SK-N-SH (cell line): ENCODE results near the gene MEF2D. TPM values are rescaled to one million over a fixed set of nuclear protein-coding genes. Genes with fewer than 3 reads are reported as not detected.

Experiments
- CTCF ChIA-PET: fragments of 300-600, 350-600 bp; formaldehyde crosslinking; extraction: SDS; loops from one replicate; lab custom pipeline; 2021; lab: Yijun Ruan, JAX
- POLR2A ChIA-PET: fragments of 350-600 bp; sonication (Branson Sonifier 250); formaldehyde crosslinking; extraction: SDS; loops from one replicate; lab custom pipeline; 2020; ENCODE audit warnings: antibody characterized with exemption, inconsistent platforms; lab: Yijun Ruan, JAX
- DNase-seq: peaks from one replicate; pipeline ENCODE4 v3.0.0; 2012
- H2AFZ ChIP-seq: fragments of 200-600 bp; sonication (generic); 2 replicates; pipeline ENCODE4 v1.8.1; 2016; ENCODE audit warnings: antibody characterized with exemption, mild to moderate bottlenecking, low read depth
- H3F3A ChIP-seq: fragments of 200-600 bp; sonication (generic); replicated peaks from 2 replicates; pipeline ENCODE3; 2016; ENCODE audit warnings: antibody characterized with exemption, mild to moderate bottlenecking; ENCODE audit not compliant: insufficient read depth
- H3K27ac ChIP-seq, 2 experiments: fragments of 200-500 bp in 1 of 2; fragments of 200-600 bp in 1 of 2; sonication (Bioruptor generic) in 1 of 2; sonication (generic), shearing (Covaris generic) in 1 of 2; 2 replicates each; pipeline versions ENCODE4 v1.5.1 to v1.6.1; 2014 to 2016; ENCODE audit warnings: low read depth in 2 of 2, inconsistent platforms in 1 of 2, low read length in 1 of 2, mild to moderate bottlenecking in 1 of 2, mixed read lengths in 1 of 2
- H3K27me3 ChIP-seq: fragments of 200-600 bp; sonication (generic), shearing (Covaris generic); 2 replicates; pipeline ENCODE4 v1.6.1; 2016; ENCODE audit warnings: mixed run types; ENCODE audit not compliant: insufficient read depth
- H3K36me3 ChIP-seq, 2 experiments: fragments of 200-500 bp in 1 of 2; fragments of 200-600 bp in 1 of 2; sonication (Bioruptor generic) in 1 of 2; sonication (generic) in 1 of 2; replicated peaks in 1 of 2; 2 replicates each; pipeline versions ENCODE3 to v1.5.1; 2014 to 2016; ENCODE audit warnings: low read length in 1 of 2, mild to moderate bottlenecking in 1 of 2; ENCODE audit not compliant: insufficient read depth in 2 of 2, control insufficient read depth in 1 of 2
- H3K4me1 ChIP-seq, 2 experiments: fragments of 200-500 bp in 1 of 2; fragments of 200-600 bp in 1 of 2; sonication (Bioruptor generic) in 1 of 2; sonication (generic), shearing (Covaris generic) in 1 of 2; 2 replicates each; pipeline versions ENCODE4 v1.5.1 to v1.6.1; 2014 to 2016; ENCODE audit warnings: low read depth in 1 of 2, low read length in 1 of 2, mixed run types in 1 of 2; ENCODE audit not compliant: insufficient read depth in 2 of 2, control insufficient read depth in 1 of 2
- H3K4me2 ChIP-seq: fragments of 200-600 bp; sonication (generic), shearing (Covaris generic); 2 replicates; pipeline ENCODE4 v1.6.1; 2017; ENCODE audit warnings: mixed run types
- H3K4me3 ChIP-seq, 2 experiments: fragments of 200-500 bp in 1 of 2; fragments of 200-600 bp in 1 of 2; sonication (Bioruptor generic) in 1 of 2; sonication (generic), shearing (Covaris generic) in 1 of 2; 2 replicates each; pipeline versions ENCODE4 v1.5.1 to v1.8.1; 2014 to 2016; ENCODE audit warnings: low read depth in 2 of 2, inconsistent platforms in 1 of 2, low read length in 1 of 2, mild to moderate bottlenecking in 1 of 2, mixed read lengths in 1 of 2, moderate library complexity in 1 of 2
- H3K79me2 ChIP-seq: fragments of 200-600 bp; sonication (generic); 2 replicates; pipeline ENCODE4 v1.8.1; 2017; ENCODE audit warnings: mild to moderate bottlenecking; ENCODE audit not compliant: insufficient read depth
- H3K9ac ChIP-seq: fragments of 200-600 bp; sonication (generic); 2 replicates; pipeline ENCODE4 v1.6.1; 2017; ENCODE audit warnings: mixed run types
- H3K9me2 ChIP-seq: fragments of 200-600 bp; sonication (generic); 2 replicates; pipeline ENCODE4 v1.6.1; 2017; ENCODE audit warnings: mixed run types
- H3K9me3 ChIP-seq: fragments of 200-600 bp; sonication (generic); 2 replicates; pipeline ENCODE4 v1.6.1; 2017; ENCODE audit warnings: mixed run types, mild to moderate bottlenecking, moderate library complexity
- H4K20me1 ChIP-seq: fragments of 200-600 bp; sonication (generic); 2 replicates; pipeline ENCODE4 v1.6.1; 2017; ENCODE audit warnings: mild to moderate bottlenecking, mixed run types; ENCODE audit not compliant: insufficient read depth
- ELF1 ChIP-seq: IDR thresholded peaks from 2 replicates; pipeline ENCODE4 v1.4.0; 2012
- FOXJ3 ChIP-seq: sonication (generic); formaldehyde crosslinking; IDR thresholded peaks from 2 replicates; pipeline ENCODE4 v1.5.1; 2020; ENCODE audit warnings: mild to moderate bottlenecking, missing genetic modification reagents
- GABPA ChIP-seq: IDR thresholded peaks from 2 replicates; pipeline ENCODE4 v1.4.0; 2012; ENCODE audit warnings: low read depth, mild to moderate bottlenecking
- IRF3 ChIP-seq: fragments of 150-350 bp; IDR thresholded peaks from 2 replicates; pipeline ENCODE4 v1.6.1; 2016; ENCODE audit warnings: mild to moderate bottlenecking, low read depth, low read length
- MAX ChIP-seq: IDR thresholded peaks from 2 replicates; pipeline ENCODE4 v1.4.0; 2012; ENCODE audit warnings: low read depth
- NFIC ChIP-seq: IDR thresholded peaks from 2 replicates; pipeline ENCODE4 v1.4.0; 2012; ENCODE audit warnings: borderline replicate concordance
- NRF1 ChIP-seq: IDR thresholded peaks from 2 replicates; pipeline ENCODE4 v1.6.1; 2012; ENCODE audit warnings: low read depth, mild to moderate bottlenecking, low read length
- PBX3 ChIP-seq: IDR thresholded peaks from 2 replicates; pipeline ENCODE4; 2012
- RAD21 ChIP-seq: IDR thresholded peaks from 2 replicates; pipeline ENCODE4 v1.6.1; 2012; ENCODE audit warnings: mild to moderate bottlenecking, low read length
- REST ChIP-seq: IDR thresholded peaks from 2 replicates; pipeline ENCODE4 v1.6.1; 2012; ENCODE audit warnings: mild to moderate bottlenecking, low read depth, low read length, moderate library complexity
- RFX5 ChIP-seq: IDR thresholded peaks from 2 replicates; pipeline ENCODE4 v1.6.1; 2012; ENCODE audit warnings: mild to moderate bottlenecking, improper control_type of control experiment, low read length
- RXRA ChIP-seq: IDR thresholded peaks from 2 replicates; pipeline ENCODE4 v1.4.0; 2012; ENCODE audit warnings: low read depth, mild to moderate bottlenecking, borderline replicate concordance
- USF1 ChIP-seq: IDR thresholded peaks from 2 replicates; pipeline ENCODE4 v1.4.0; 2012; ENCODE audit warnings: low read depth, borderline replicate concordance
- USF2 ChIP-seq: fragments of 150-350 bp; IDR thresholded peaks from 2 replicates; pipeline ENCODE4 v1.6.1; 2017; ENCODE audit warnings: antibody characterized with exemption, low read length, low read depth, borderline replicate concordance
- YY1 ChIP-seq: IDR thresholded peaks from 2 replicates; pipeline ENCODE4 v1.4.0; 2012; ENCODE audit warnings: low read depth, mild to moderate bottlenecking
- WGBS: methylation state at CpG from one replicate; pipeline ENCODE4 v1.1.6; 2017; ENCODE audit warnings: low lambda C conversion rate; 5-methylcytosine and 5-hydroxymethylcytosine counted together
- polyA plus RNA-seq, 3 experiments: library from polyadenylated mRNA; depleted of rRNA; stranded (reverse); fragments of >200 nt; gene quantifications; 2 replicates each; pipeline ENCODE4 v1.2.3, GENCODE V29; 2012

MEF2D gene
- polyA plus RNA-seq, 1 of the 3 experiments (the other 2 are of a cell fraction) = 14.3 TPM

GRCh38 chr1:156532374-156532773 lies 31.8 kb upstream of the MEF2D start:
- WGBS = 90% methylated on average over 4 of the region's 4 CpGs
- Histone ChIP-seq H3K4me1 (no peaks in the 10 kb centered on the region), H4K20me1 (no peaks in the 10 kb centered on the region), H3K27ac (no peak overlapping the region), H3K27me3 (no peaks in the 10 kb centered on the region), H3K9me3 (no peaks in the 10 kb centered on the region), H2AFZ (no peak overlapping the region), H3F3A (peaks cover 2% of the 10 kb centered on the region), H3K79me2 (no peaks in the 10 kb centered on the region), H3K4me3 (no peak overlapping the region), H3K9ac (no peak overlapping the region), H3K4me2 (no peak overlapping the region), H3K36me3 (peaks cover 7 to 43% of the 10 kb centered on the region in 2 experiments), H3K9me2 (no peaks in the 10 kb centered on the region)
- ChIA-PET CTCF (interaction anchor here (0.8 to 1.3 kb wide), 2 partner anchors 18 to 29 kb away, joined by 3 to 4 read pairs; no protein-coding TSS in a partner anchor), POLR2A (no interaction called here)
- no peak for TF ChIP-seq MAX
- no peak for TF ChIP-seq IRF3
- no peak for TF ChIP-seq PBX3
- no peak for DNase-seq

- peaks cover 0 to 10% of the 10 kb centered on the region in 2 experiments; a peak in 1 of 4 replicates for H3K4me1 ChIP-seq
- no peaks in the 10 kb centered on the region for H3K9me3 ChIP-seq
- 96% methylated on average over 17 of the region's 18 CpGs for WGBS
- ChIA-PET CTCF (interaction anchor here (1.0 to 1.1 kb wide), 2 partner anchors 49 to 433 kb away, joined by 3 to 5 read pairs; no protein-coding TSS in a partner anchor), POLR2A (no interaction called here)
- H3K4me3 ChIP-seq = no peak overlapping the region
- H2AFZ ChIP-seq = no peak overlapping the region
- no peaks in the 10 kb centered on the region for H3K27me3 ChIP-seq
- H3K4me2 ChIP-seq = no peak overlapping the region
- H4K20me1 ChIP-seq = no peaks in the 10 kb centered on the region
- peaks cover 5% of the 10 kb centered on the region for H3F3A ChIP-seq
- DNase-seq = no peak
- peaks cover 18 to 31% of the 10 kb centered on the region in 2 experiments for H3K36me3 ChIP-seq
- H3K79me2 ChIP-seq = no peaks in the 10 kb centered on the region
- H3K9ac ChIP-seq = no peak overlapping the region
- H3K9me2 ChIP-seq = no peaks in the 10 kb centered on the region
- no peak overlapping the region for H3K27ac ChIP-seq
- TF ChIP-seq NFIC (no peak), MAX (no peak), USF2 (no peak), IRF3 (no peak), RXRA (no peak), GABPA (no peak), RFX5 (no peak), USF1 (no peak), FOXJ3 (no peak), ELF1 (no peak), PBX3 (no peak), YY1 (no peak), NRF1 (no peak), RAD21 (no peak), REST (no peak)
These were observed 29.4 kb upstream of the MEF2D start for GRCh38 chr1:156530006-156530405.
